CD14-positive monocyte (primary cell): ENCODE results near the gene CSKMT. TPM values are rescaled to one million over a fixed set of nuclear protein-coding genes. Genes with fewer than 3 reads are reported as not detected.
"Not testable (repeated sequence)": the region's sequence is repeated elsewhere in the genome, so short reads cannot be mapped to it uniquely, and the experiment has no call there.

Experiments
- DNase-seq, 3 donors: peaks; one replicate each; pipeline ENCODE4 v3.0.0-alpha.2; 2011 to 2022
- H2AFZ ChIP-seq: 2 replicates; pipeline ENCODE4 v1.6.0; 2012; ENCODE audit warnings: mild to moderate bottlenecking, low read depth, low read length, inconsistent platforms; ENCODE audit not compliant: insufficient read depth, poor library complexity, severe bottlenecking
- H3K27ac ChIP-seq, 2 donors: 1 replicate in 1 of 2; 2 replicates in 1 of 2; pipeline ENCODE4 v1.5.1; 2012 to 2013; ENCODE audit warnings: low read length in 2 of 2, control low read depth in 1 of 2, inconsistent platforms in 1 of 2, low read depth in 1 of 2, mild to moderate bottlenecking in 1 of 2
- H3K27me3 ChIP-seq, 2 donors: one replicate each; pipeline versions ENCODE4 v1.6.0 to v1.6.1; 2011 to 2013; ENCODE audit warnings: low read length in 2 of 2; ENCODE audit not compliant: control insufficient read depth in 2 of 2, insufficient read depth in 2 of 2
- H3K36me3 ChIP-seq, 2 donors: replicated peaks in 1 of 2; 1 replicate in 1 of 2; 2 replicates in 1 of 2; pipeline versions ENCODE4 v1.5.1 to v1.6.1; 2012 to 2013; ENCODE audit warnings: low read length in 2 of 2, control low read depth in 1 of 2, inconsistent platforms in 1 of 2, mild to moderate bottlenecking in 1 of 2; ENCODE audit not compliant: insufficient read depth in 2 of 2, control insufficient read depth in 1 of 2
- H3K4me1 ChIP-seq, 2 donors: 1 replicate in 1 of 2; 2 replicates in 1 of 2; pipeline versions ENCODE4 v1.5.1 to v1.6.1; 2012 to 2013; ENCODE audit warnings: low read length in 2 of 2, control low read depth in 1 of 2, inconsistent platforms in 1 of 2, mild to moderate bottlenecking in 1 of 2, moderate library complexity in 1 of 2; ENCODE audit not compliant: insufficient read depth in 2 of 2, control insufficient read depth in 1 of 2
- H3K4me2 ChIP-seq: replicated peaks from 2 replicates; pipeline ENCODE3; 2012; ENCODE audit warnings: low read length, moderate library complexity, mild to moderate bottlenecking; ENCODE audit not compliant: poor library complexity, severe bottlenecking; ENCODE audit errors: extremely low read depth
- H3K4me3 ChIP-seq, 3 experiments: fragments of 200-600 bp in 1 of 3; sonication (generic) in 1 of 3; replicated peaks in 1 of 3; 1 replicate in 2 of 3; 2 replicates in 1 of 3; pipeline ENCODE4 v1.5.1; 2011 to 2013; ENCODE audit warnings: low read length in 3 of 3, mild to moderate bottlenecking in 3 of 3, control low read depth in 2 of 3, low read depth in 2 of 3, inconsistent platforms in 1 of 3, moderate library complexity in 1 of 3
- H3K79me2 ChIP-seq: 2 replicates; pipeline ENCODE4 v1.6.0; 2012; ENCODE audit warnings: mild to moderate bottlenecking, control low read depth, inconsistent platforms, low read length, moderate library complexity; ENCODE audit not compliant: insufficient read depth
- H3K9ac ChIP-seq: 2 replicates; pipeline ENCODE4 v1.6.0; 2017; ENCODE audit warnings: low read length, mild to moderate bottlenecking; ENCODE audit not compliant: insufficient read depth, poor library complexity, severe bottlenecking
- H3K9me3 ChIP-seq, 2 donors: replicated peaks in 1 of 2; 1 replicate in 1 of 2; 2 replicates in 1 of 2; pipeline versions ENCODE4 v1.5.1 to v1.6.1; 2012 to 2013; ENCODE audit warnings: low read length in 2 of 2, control low read depth in 1 of 2; ENCODE audit not compliant: control insufficient read depth in 1 of 2, insufficient read depth in 1 of 2
- H4K20me1 ChIP-seq: 2 replicates; pipeline ENCODE4 v1.6.0; 2012; ENCODE audit warnings: mild to moderate bottlenecking, low read length, control low read depth, moderate library complexity; ENCODE audit not compliant: insufficient read depth
- H3K27ac Mint-ChIP-seq, 7 donors: one replicate each; pipeline ENCODE4 v1.8.0; 2020; ENCODE audit warnings: mild to moderate bottlenecking in 7 of 7, mixed read lengths in 7 of 7, moderate library complexity in 6 of 7, inconsistent platforms in 2 of 7
- H3K27me3 Mint-ChIP-seq, 3 donors: one replicate each; pipeline ENCODE4 v1.8.0; 2021 to 2022; ENCODE audit warnings: low read depth in 3 of 3, mild to moderate bottlenecking in 3 of 3, mixed read lengths in 3 of 3, moderate library complexity in 3 of 3, inconsistent platforms in 1 of 3
- H3K36me3 Mint-ChIP-seq, 2 donors: one replicate each; pipeline ENCODE4 v1.8.0; 2020; ENCODE audit warnings: mixed read lengths in 2 of 2, inconsistent platforms in 1 of 2, mild to moderate bottlenecking in 1 of 2
- H3K4me1 Mint-ChIP-seq: one replicate; pipeline ENCODE4 v1.8.0; 2020; ENCODE audit warnings: mild to moderate bottlenecking, mixed read lengths
- H3K4me3 Mint-ChIP-seq, 2 donors: one replicate each; pipeline ENCODE4 v1.8.0; 2020; ENCODE audit warnings: mild to moderate bottlenecking in 2 of 2, mixed read lengths in 2 of 2, moderate library complexity in 1 of 2
- H3K9me3 Mint-ChIP-seq, 7 donors: one replicate each; pipeline ENCODE4 v1.8.0; 2020 to 2022; ENCODE audit warnings: mixed read lengths in 7 of 7, mild to moderate bottlenecking in 6 of 7, moderate library complexity in 6 of 7, inconsistent platforms in 2 of 7
- CTCF ChIP-seq: fragments of 200-600 bp; IDR thresholded peaks from one replicate; pipeline ENCODE4 v1.8.0; 2022; ENCODE audit warnings: antibody characterized with exemption, mild to moderate bottlenecking
- WGBS: methylation state at CpG from one replicate; pipeline ENCODE4 v1.1.5; 2013; ENCODE audit warnings: missing lambda C conversion rate; ENCODE audit not compliant: insufficient coverage; 5-methylcytosine and 5-hydroxymethylcytosine counted together
- intact Hi-C, 2 donors: fragments of 100-400 bp; cut with micrococcal nuclease; formaldehyde crosslinking; loops; one replicate each; pipeline versions ENCODE4 v1.15.0 to v1.15.1; 2023
- polyA plus RNA-seq, 3 donors: library from polyadenylated mRNA; depleted of rRNA in 1 of 3; unstranded in 2 of 3; stranded (reverse) in 1 of 3; fragments of 300-500 nt in 2 of 3; fragments of >200 nt in 1 of 3; fragmentation: Illumina TruSeq in 2 of 3; gene quantifications; 1 replicate in 2 of 3; 2 replicates in 1 of 3; pipeline ENCODE4 v1.2.3, GENCODE V29; 2012 to 2021

Gene CSKMT
- polyA plus RNA-seq, 3 donors: 0.73 to 4.9 (median 1.4) TPM

- no peak for DNase-seq
- H3K4me3 Mint-ChIP-seq: no peak overlapping the region
These were observed 15.6 kb upstream of the CSKMT start for GRCh38 chr11:62649486-62649885.

GRCh38 chr11:62650283-62650682 is 14.8 kb upstream of the CSKMT start:
- H3K9me3 ChIP-seq, H3K4me3 ChIP-seq, H3K9ac ChIP-seq, H3K4me3 Mint-ChIP-seq, H3K27me3 ChIP-seq, H3K4me2 ChIP-seq, H3K27ac Mint-ChIP-seq, H3K27me3 Mint-ChIP-seq, H4K20me1 ChIP-seq, H3K9me3 Mint-ChIP-seq, H3K27ac ChIP-seq, H2AFZ ChIP-seq, DNase-seq: not testable (repeated sequence)
- intact Hi-C loops: loop anchor here (5.0 kb wide), 2 partner anchors 57 to 58 kb away; partner anchors contain the start of genes BSCL2 (in 1 of the 2), GNG3 (in 1 of the 2) and TUT1 (in 1 of the 2)
- 100% methylated on average over 6 of the region's 12 CpGs for WGBS
- H3K79me2 ChIP-seq: peaks cover 51% of the 10 kb centered on the region
- H3K36me3 ChIP-seq: peaks cover 21 to 24% of the 10 kb centered on the region in 2 donors
- peaks cover 32% of the 10 kb centered on the region for H3K4me1 Mint-ChIP-seq
- peaks cover 14 to 28% of the 10 kb centered on the region in 2 donors for H3K36me3 Mint-ChIP-seq
- peaks cover 24 to 34% of the 10 kb centered on the region in 2 donors for H3K4me1 ChIP-seq

More at GRCh38 chr11:62649486-62649885, 15.6 kb upstream of the CSKMT start:
- Mint-ChIP-seq H3K9me3 (no peaks in the 10 kb centered on the region), H3K27me3 (peaks cover 0 to 3% (median 2%) of the 10 kb centered on the region in 3 donors), H3K4me1 (peaks cover 36% of the 10 kb centered on the region), H3K36me3 (peaks cover 14 to 29% of the 10 kb centered on the region in 2 donors), H3K27ac (peak overlapping the region in 2 of 7 donors; percentile 32 to 66)
- no peak for TF ChIP-seq CTCF
- H4K20me1 ChIP-seq: no peaks in the 10 kb centered on the region
- peaks cover 59% of the 10 kb centered on the region for H3K79me2 ChIP-seq
- peaks cover 27 to 39% of the 10 kb centered on the region in 2 donors for H3K4me1 ChIP-seq
- H3K4me3 ChIP-seq: no peak overlapping the region
- no peaks in the 10 kb centered on the region for H3K9me3 ChIP-seq
- H3K9ac ChIP-seq: no peak overlapping the region
- 96% methylated on average over 8 of the region's 11 CpGs for WGBS
- H2AFZ ChIP-seq: no peak overlapping the region
- H3K36me3 ChIP-seq: peaks cover 21 to 26% of the 10 kb centered on the region in 2 donors
- no peaks in the 10 kb centered on the region for H3K27me3 ChIP-seq
- H3K4me2 ChIP-seq: no peak overlapping the region
- no peak overlapping the region for H3K27ac ChIP-seq
- intact Hi-C loops: loop anchor here in 1 of 2 donors (5.0 kb wide), 1 partner anchor 47 kb away; the partner anchor contains the start of gene MTA2
